Measurements from ENCODE around the gene ATF7.
"Not testable (repeated sequence)": the region's sequence is repeated elsewhere in the genome, so short reads cannot be mapped to it uniquely, and the experiment has no call there.

ATF7 gene

GRCh38 chr12:53613821-53614220, 12.4 kb downstream of the ATF7 start (continued):
- TF ChIP-seq PATZ1 (CRISPR knock-in tag; IDR thresholded peaks at IDR 0.05; ENCODE audit: borderline replicate concordance) (no peak), ZC3H10 (CRISPR knock-in tag; IDR thresholded peaks at IDR 0.05) (no peak), PPARA (CRISPR knock-in tag; IDR thresholded peaks at IDR 0.05; ENCODE audit: borderline replicate concordance) (no peak), TCF4 (CRISPR knock-in tag; IDR thresholded peaks at IDR 0.05; ENCODE audit: borderline replicate concordance) (no peak), ARNTL (CRISPR knock-in tag; IDR thresholded peaks at IDR 0.05; ENCODE audit: borderline replicate concordance, low read depth) (no peak)

- TF ChIP-seq CSDC2 (CRISPR knock-in tag; IDR thresholded peaks at IDR 0.05) (no peak), TCF4 (CRISPR knock-in tag; IDR thresholded peaks at IDR 0.05; ENCODE audit: borderline replicate concordance) (no peak), GLIS3 (CRISPR knock-in tag; IDR thresholded peaks at IDR 0.05) (no peak), TSHZ2 (CRISPR knock-in tag; IDR thresholded peaks at IDR 0.05) (no peak), RARB (CRISPR knock-in tag; IDR thresholded peaks at IDR 0.05) (no peak), ZNF70 (CRISPR knock-in tag; IDR thresholded peaks at IDR 0.05) (no peak), ZNF8 (CRISPR knock-in tag; IDR thresholded peaks at IDR 0.05) (no peak), ESRRG (CRISPR knock-in tag; IDR thresholded peaks at IDR 0.05) (no peak), POU6F1 (CRISPR knock-in tag; IDR thresholded peaks at IDR 0.05; ENCODE audit: borderline replicate concordance, low read depth) (no peak), BACH2 (CRISPR knock-in tag; IDR thresholded peaks at IDR 0.05; ENCODE audit: borderline replicate concordance) (no peak), ARNTL (CRISPR knock-in tag; IDR thresholded peaks at IDR 0.05; ENCODE audit: borderline replicate concordance, low read depth) (no peak), CSRNP3 (CRISPR knock-in tag; IDR thresholded peaks at IDR 0.05) (no peak)
- no peak for ATAC-seq
Measured at GRCh38 chr12:53612978-53613377, 13.2 kb downstream of the ATF7 start.

GRCh38 chr12:53611304-53611703, 14.9 kb downstream of the ATF7 start:
- TF ChIP-seq ZNF70 (CRISPR knock-in tag; IDR thresholded peaks at IDR 0.05) (no peak), ESRRG (CRISPR knock-in tag; IDR thresholded peaks at IDR 0.05) (no peak), CSDC2 (CRISPR knock-in tag; IDR thresholded peaks at IDR 0.05) (no peak), RARB (CRISPR knock-in tag; IDR thresholded peaks at IDR 0.05) (no peak), TCF4 (CRISPR knock-in tag; IDR thresholded peaks at IDR 0.05; ENCODE audit: borderline replicate concordance) (no peak), PPARA (CRISPR knock-in tag; IDR thresholded peaks at IDR 0.05; ENCODE audit: borderline replicate concordance) (no peak), ISL1 (CRISPR knock-in tag; IDR thresholded peaks at IDR 0.05) (no peak), ZFP3 (CRISPR knock-in tag; IDR thresholded peaks at IDR 0.05) (no peak), TSHZ2 (CRISPR knock-in tag; IDR thresholded peaks at IDR 0.05) (no peak), BACH2 (CRISPR knock-in tag; IDR thresholded peaks at IDR 0.05; ENCODE audit: borderline replicate concordance) (no peak), ZNF8 (CRISPR knock-in tag; IDR thresholded peaks at IDR 0.05) (no peak), TOX (CRISPR knock-in tag; IDR thresholded peaks at IDR 0.05; ENCODE audit: borderline replicate concordance) (no peak), ZNF565 (CRISPR knock-in tag; conservative IDR thresholded peaks at IDR 0.05; ENCODE audit: low read depth) (no peak), CREB5 (CRISPR knock-in tag; IDR thresholded peaks at IDR 0.05; ENCODE audit: low read depth) (no peak), CSRNP3 (CRISPR knock-in tag; IDR thresholded peaks at IDR 0.05) (no peak), ZFP30 (CRISPR knock-in tag; IDR thresholded peaks at IDR 0.05) (no peak)
- ATAC-seq, result no peak

GRCh38 chr12:53606688-53607087, 19.5 kb downstream of the ATF7 start:
- not testable (repeated sequence) for ATAC-seq
